Measurements from ENCODE around the gene DIP2C.

The DIP2C gene

GRCh38 chr10:644076-644942 lies 45.2 kb downstream of the DIP2C start:
- H3K56ac ChIP-seq (ENCODE audit: low read length) = no peak overlapping the region
- H3K79me1 ChIP-seq (ENCODE audit: low read length) = peaks cover 6% of the 10 kb centered on the region
- no peak overlapping the region for H2BK120ac ChIP-seq (ENCODE audit: low read depth, low read length)
- no peak overlapping the region for H3K4ac ChIP-seq (ENCODE audit: low read depth, low read length)
- H4K8ac ChIP-seq (ENCODE audit: low read depth, low read length) = no peak overlapping the region
- H3K4me3 ChIP-seq (ENCODE audit: low read length) = no peak overlapping the region
- no peak overlapping the region for H3K9ac ChIP-seq (ENCODE audit: low read length)
- no peaks in the 10 kb centered on the region for H3K27me3 ChIP-seq (ENCODE audit: insufficient read depth, low read length, poor library complexity)
- no peak overlapping the region for H2BK5ac ChIP-seq (ENCODE audit: low read length)
- no peak overlapping the region for H2AK5ac ChIP-seq (ENCODE audit: low read length)
- no CpG with 5 or more reads among the region's 23 CpGs for WGBS (ENCODE audit: extremely low coverage, insufficient coverage, low lambda C conversion rate)
- H3K4me1 ChIP-seq (ENCODE audit: control insufficient read depth, low read depth, low read length) = no peaks in the 10 kb centered on the region
- H2BK15ac ChIP-seq (replicated peaks; ENCODE audit: low read depth) = no peak overlapping the region
- DNase-seq = no peak
- H3K4me2 ChIP-seq (ENCODE audit: low read length) = no peak overlapping the region
- no peaks in the 10 kb centered on the region for H3K79me2 ChIP-seq (ENCODE audit: control insufficient read depth, insufficient read depth, low read length)
- H3K23ac ChIP-seq (ENCODE audit: low read length) = no peak overlapping the region
- no peak overlapping the region for H3K18ac ChIP-seq (ENCODE audit: low read length)
- H3K36me3 ChIP-seq (ENCODE audit: control insufficient read depth, insufficient read depth, low read length) = no peaks in the 10 kb centered on the region
- H3K27ac ChIP-seq (ENCODE audit: low read depth, low read length) = no peak overlapping the region
- H4K5ac ChIP-seq (ENCODE audit: low read length) = no peak overlapping the region

DNA sequence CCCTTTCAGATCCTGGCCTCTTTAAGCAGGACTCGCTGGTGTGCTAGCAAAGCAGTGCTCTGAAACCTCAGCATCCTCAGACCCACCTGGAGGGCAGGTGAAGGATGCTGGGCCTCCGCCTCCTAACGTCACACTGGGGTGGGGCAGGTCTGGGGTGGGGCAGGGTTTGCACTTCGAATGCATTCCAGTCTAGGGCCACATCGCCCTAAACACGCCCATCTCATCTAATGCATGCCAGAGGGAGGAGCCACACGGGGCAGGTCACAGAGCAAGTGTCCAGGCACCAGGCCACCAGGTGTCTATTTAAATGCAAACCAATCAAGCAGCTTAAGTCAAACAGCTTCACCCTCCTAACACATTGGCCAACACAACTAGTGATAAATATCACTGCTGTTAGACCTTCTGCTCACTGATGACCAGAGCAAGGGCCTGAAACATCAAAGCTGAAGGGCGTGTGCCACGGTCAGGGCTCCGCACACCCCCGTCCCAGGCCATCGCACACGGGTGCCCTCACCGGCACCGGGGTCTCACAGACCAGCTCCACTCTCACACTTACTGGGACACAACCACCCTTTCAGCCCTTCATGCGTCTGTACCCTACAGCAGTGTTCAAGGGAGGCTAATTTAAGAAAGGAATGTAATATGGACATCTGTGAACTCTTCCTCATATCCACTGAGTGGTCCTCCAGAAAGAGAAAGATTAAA lies 47.1 kb downstream of the DIP2C start:
- Histone ChIP-seq H3K9ac (ENCODE audit: low read length) (no peak overlapping the region), H3K4me1 (ENCODE audit: control insufficient read depth, low read depth, low read length) (no peaks in the 10 kb centered on the region), H2BK15ac (replicated peaks; ENCODE audit: low read depth) (no peak overlapping the region), H3K18ac (ENCODE audit: low read length) (no peak overlapping the region), H4K5ac (ENCODE audit: low read length) (no peak overlapping the region), H3K4me2 (ENCODE audit: low read length) (no peak overlapping the region), H3K79me2 (ENCODE audit: control insufficient read depth, insufficient read depth, low read length) (no peaks in the 10 kb centered on the region), H4K8ac (ENCODE audit: low read depth, low read length) (no peak overlapping the region), H3K36me3 (ENCODE audit: control insufficient read depth, insufficient read depth, low read length) (no peaks in the 10 kb centered on the region), H3K27me3 (ENCODE audit: insufficient read depth, low read length, poor library complexity) (no peaks in the 10 kb centered on the region), H2BK120ac (ENCODE audit: low read depth, low read length) (no peak overlapping the region), H3K27ac (ENCODE audit: low read depth, low read length) (no peak overlapping the region), H3K79me1 (ENCODE audit: low read length) (peaks cover 3% of the 10 kb centered on the region), H3K56ac (ENCODE audit: low read length) (no peak overlapping the region), H2BK5ac (ENCODE audit: low read length) (no peak overlapping the region), H2AK5ac (ENCODE audit: low read length) (no peak overlapping the region), H3K4me3 (ENCODE audit: low read length) (no peak overlapping the region), H3K4ac (ENCODE audit: low read depth, low read length) (no peak overlapping the region), H3K23ac (ENCODE audit: low read length) (no peak overlapping the region)
- no CpG with 5 or more reads among the region's 16 CpGs for WGBS (ENCODE audit: extremely low coverage, insufficient coverage, low lambda C conversion rate)
- DNase-seq = no peak

DNA sequence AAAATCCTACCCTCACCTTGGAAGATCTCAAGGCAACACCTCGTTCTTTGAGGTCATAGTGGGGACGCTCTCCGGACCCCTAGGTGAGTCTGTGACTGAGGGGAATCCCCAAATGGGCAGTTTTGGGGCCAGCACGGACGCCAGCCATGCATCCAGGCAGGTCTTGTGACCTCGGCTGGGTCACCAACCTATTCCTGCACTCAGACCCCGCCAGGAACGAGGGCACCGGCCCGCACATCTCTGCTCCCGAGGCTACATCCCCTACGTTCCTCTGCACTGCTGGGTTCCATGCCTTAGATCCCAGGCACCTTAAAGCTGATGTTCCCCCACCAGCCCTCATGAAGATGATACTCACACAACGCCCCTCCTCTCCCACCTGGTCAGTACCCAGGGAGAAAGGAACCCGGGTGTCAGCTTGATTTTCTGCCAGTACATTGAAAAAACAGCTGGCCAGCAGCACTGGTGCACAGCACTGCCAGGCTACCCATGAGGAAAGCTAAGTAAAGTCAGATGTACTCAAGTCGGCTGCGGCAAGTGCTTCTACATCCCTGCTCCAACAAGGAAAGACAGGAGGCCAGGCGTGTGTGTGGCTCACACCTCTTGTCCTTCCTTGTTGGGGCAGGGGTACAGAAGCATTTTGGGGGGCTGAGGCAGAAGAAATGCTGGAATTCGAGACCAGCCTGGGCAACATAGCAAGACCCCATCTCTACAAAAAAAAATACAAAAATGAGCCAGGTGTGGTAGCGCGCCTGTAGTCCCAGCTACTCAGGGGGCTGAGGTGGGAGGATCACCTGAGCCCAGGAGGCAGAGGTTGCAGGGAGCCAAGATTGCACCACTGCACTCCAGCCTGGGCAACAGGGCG lies 48.1 kb downstream of the DIP2C start:
- Histone ChIP-seq H2AK5ac (ENCODE audit: low read length) (no peak overlapping the region), H3K79me1 (ENCODE audit: low read length) (peaks cover 3% of the 10 kb centered on the region), H4K8ac (ENCODE audit: low read depth, low read length) (no peak overlapping the region), H3K56ac (ENCODE audit: low read length) (no peak overlapping the region), H3K4ac (ENCODE audit: low read depth, low read length) (no peak overlapping the region), H3K4me2 (ENCODE audit: low read length) (no peak overlapping the region), H3K36me3 (ENCODE audit: control insufficient read depth, insufficient read depth, low read length) (no peaks in the 10 kb centered on the region), H3K4me3 (ENCODE audit: low read length) (no peak overlapping the region), H3K79me2 (ENCODE audit: control insufficient read depth, insufficient read depth, low read length) (no peaks in the 10 kb centered on the region), H2BK120ac (ENCODE audit: low read depth, low read length) (no peak overlapping the region), H3K27me3 (ENCODE audit: insufficient read depth, low read length, poor library complexity) (no peaks in the 10 kb centered on the region), H3K18ac (ENCODE audit: low read length) (no peak overlapping the region), H2BK5ac (ENCODE audit: low read length) (no peak overlapping the region), H4K5ac (ENCODE audit: low read length) (no peak overlapping the region), H3K9ac (ENCODE audit: low read length) (no peak overlapping the region), H3K4me1 (ENCODE audit: control insufficient read depth, low read depth, low read length) (no peaks in the 10 kb centered on the region), H3K27ac (ENCODE audit: low read depth, low read length) (no peak overlapping the region), H2BK15ac (replicated peaks; ENCODE audit: low read depth) (no peak overlapping the region), H3K23ac (ENCODE audit: low read length) (no peak overlapping the region)
- WGBS (ENCODE audit: extremely low coverage, insufficient coverage, low lambda C conversion rate) = no CpG with 5 or more reads among the region's 21 CpGs
- no peak for DNase-seq

DNA sequence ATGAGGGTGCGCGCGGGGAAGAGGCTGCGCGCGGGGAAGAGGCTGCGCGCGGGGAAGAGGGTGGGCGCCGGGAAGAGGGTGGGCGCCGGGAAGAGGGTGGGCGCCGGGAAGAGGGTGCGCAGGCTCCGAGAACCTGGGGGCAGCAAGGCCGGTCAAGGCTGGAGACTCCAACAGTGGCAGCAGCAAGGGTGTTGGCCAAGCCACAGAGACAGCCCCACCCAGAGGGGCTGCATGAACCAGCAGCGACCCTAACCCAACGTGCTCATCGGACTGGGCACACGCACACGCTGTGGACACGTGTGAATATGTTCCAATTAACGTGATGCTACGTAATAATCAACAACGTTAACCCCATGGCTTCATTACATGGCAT lies 48.8 kb downstream of the DIP2C start:
- Histone ChIP-seq H2BK5ac (ENCODE audit: low read length) (no peak overlapping the region), H2BK15ac (replicated peaks; ENCODE audit: low read depth) (no peak overlapping the region), H3K79me2 (ENCODE audit: control insufficient read depth, insufficient read depth, low read length) (no peaks in the 10 kb centered on the region), H3K18ac (ENCODE audit: low read length) (no peak overlapping the region), H3K23ac (ENCODE audit: low read length) (no peak overlapping the region), H3K36me3 (ENCODE audit: control insufficient read depth, insufficient read depth, low read length) (no peaks in the 10 kb centered on the region), H3K56ac (ENCODE audit: low read length) (no peak overlapping the region), H3K4me1 (ENCODE audit: control insufficient read depth, low read depth, low read length) (no peaks in the 10 kb centered on the region), H3K4me3 (ENCODE audit: low read length) (no peak overlapping the region), H3K27ac (ENCODE audit: low read depth, low read length) (no peak overlapping the region), H3K4me2 (ENCODE audit: low read length) (no peak overlapping the region), H3K4ac (ENCODE audit: low read depth, low read length) (no peak overlapping the region), H2AK5ac (ENCODE audit: low read length) (no peak overlapping the region), H3K9ac (ENCODE audit: low read length) (no peak overlapping the region), H2BK120ac (ENCODE audit: low read depth, low read length) (no peak overlapping the region), H3K27me3 (ENCODE audit: insufficient read depth, low read length, poor library complexity) (no peaks in the 10 kb centered on the region), H3K79me1 (ENCODE audit: low read length) (peaks cover 5% of the 10 kb centered on the region), H4K5ac (ENCODE audit: low read length) (no peak overlapping the region), H4K8ac (ENCODE audit: low read depth, low read length) (no peak overlapping the region)
- WGBS (ENCODE audit: extremely low coverage, insufficient coverage, low lambda C conversion rate) = no CpG with 5 or more reads among the region's 27 CpGs
- DNase-seq = no peak

DNA sequence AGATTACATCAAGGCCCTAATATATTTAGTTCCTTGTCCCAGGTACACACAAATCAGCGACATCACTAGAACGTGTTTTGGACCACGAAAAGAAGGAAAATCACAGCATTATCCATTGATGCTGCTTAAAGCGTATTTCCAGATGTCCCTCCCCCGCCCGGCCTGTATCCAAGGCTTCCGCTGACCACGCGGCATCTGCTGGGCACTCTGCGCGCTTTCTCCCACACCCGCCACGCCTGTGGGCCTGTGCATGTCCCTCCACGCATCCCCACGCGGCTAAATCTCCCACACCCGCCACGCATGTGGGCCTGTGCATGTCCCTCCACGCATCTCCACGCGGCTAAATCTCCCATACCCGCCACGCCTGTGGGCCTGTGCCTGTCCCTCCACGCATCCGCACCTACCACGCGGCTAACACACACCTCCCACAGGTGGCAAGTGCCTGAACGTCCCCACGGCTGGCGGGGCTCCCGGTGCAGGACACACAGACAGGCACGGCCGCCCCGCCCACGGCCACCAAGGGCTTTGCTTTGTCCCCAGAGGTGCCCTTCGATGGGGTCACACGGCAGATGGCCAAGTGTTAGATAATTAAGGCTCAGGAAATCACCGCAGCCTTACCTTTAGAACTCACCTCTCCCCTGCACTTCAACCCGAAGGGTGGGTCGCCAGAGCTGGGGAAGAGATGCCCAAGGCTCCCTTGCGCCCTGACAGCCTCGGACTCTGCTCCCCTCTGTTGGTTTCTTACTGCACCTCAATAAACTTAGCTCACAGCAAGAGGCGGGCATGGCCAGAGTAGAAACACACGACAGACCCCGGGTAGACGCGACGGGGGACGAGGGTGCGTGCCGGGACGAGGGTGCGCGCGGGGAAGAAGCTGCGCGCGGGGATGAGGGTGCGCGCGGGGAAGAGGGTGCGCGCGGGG lies 49.5 kb downstream of the DIP2C start:
- H3K36me3 ChIP-seq (ENCODE audit: control insufficient read depth, insufficient read depth, low read length) = no peaks in the 10 kb centered on the region
- H3K4me2 ChIP-seq (ENCODE audit: low read length) = no peak overlapping the region
- no peaks in the 10 kb centered on the region for H3K79me2 ChIP-seq (ENCODE audit: control insufficient read depth, insufficient read depth, low read length)
- no peak overlapping the region for H3K56ac ChIP-seq (ENCODE audit: low read length)
- no peak overlapping the region for H2BK5ac ChIP-seq (ENCODE audit: low read length)
- no CpG with 5 or more reads among the region's 64 CpGs for WGBS (ENCODE audit: extremely low coverage, insufficient coverage, low lambda C conversion rate)
- no peak overlapping the region for H3K18ac ChIP-seq (ENCODE audit: low read length)
- no peak overlapping the region for H2BK15ac ChIP-seq (replicated peaks; ENCODE audit: low read depth)
- no peak overlapping the region for H4K8ac ChIP-seq (ENCODE audit: low read depth, low read length)
- no peaks in the 10 kb centered on the region for H3K4me1 ChIP-seq (ENCODE audit: control insufficient read depth, low read depth, low read length)
- H3K27me3 ChIP-seq (ENCODE audit: insufficient read depth, low read length, poor library complexity) = no peaks in the 10 kb centered on the region
- H4K5ac ChIP-seq (ENCODE audit: low read length) = no peak overlapping the region
- no peak overlapping the region for H2BK120ac ChIP-seq (ENCODE audit: low read depth, low read length)
- no peak overlapping the region for H3K4me3 ChIP-seq (ENCODE audit: low read length)
- H3K79me1 ChIP-seq (ENCODE audit: low read length) = peaks cover 5% of the 10 kb centered on the region
- H2AK5ac ChIP-seq (ENCODE audit: low read length) = no peak overlapping the region
- no peak overlapping the region for H3K4ac ChIP-seq (ENCODE audit: low read depth, low read length)
- no peak overlapping the region for H3K27ac ChIP-seq (ENCODE audit: low read depth, low read length)
- H3K9ac ChIP-seq (ENCODE audit: low read length) = no peak overlapping the region
- no peak overlapping the region for H3K23ac ChIP-seq (ENCODE audit: low read length)
- no peak for DNase-seq
